Subcutaneous adipose tissue (tissue), 4 donors: ENCODE data around the gene CREB3L1. TPM values are rescaled to one million over a fixed set of nuclear protein-coding genes. Genes with fewer than 3 reads are reported as not detected.

Experiments used
- total RNA-seq, 4 donors: library from RNA; depleted of rRNA; stranded (reverse); fragments of >200 nt; gene quantifications; one replicate each; pipeline ENCODE4 v1.1.0, GENCODE V29; 2016
- TF ChIP-seq, protein P1 (sequence below): fragments of 450-650 bp; IDR thresholded peaks from one replicate; pipeline ENCODE4 v1.5.1; 2016; ENCODE audit warnings: low read depth, mild to moderate bottlenecking, control low read depth, antibody characterized with exemption, moderate library complexity

Gene CREB3L1
- total RNA-seq, 4 donors from 2014 or later: 0.44 to 4.9 (median 2.5) TPM

DNA sequence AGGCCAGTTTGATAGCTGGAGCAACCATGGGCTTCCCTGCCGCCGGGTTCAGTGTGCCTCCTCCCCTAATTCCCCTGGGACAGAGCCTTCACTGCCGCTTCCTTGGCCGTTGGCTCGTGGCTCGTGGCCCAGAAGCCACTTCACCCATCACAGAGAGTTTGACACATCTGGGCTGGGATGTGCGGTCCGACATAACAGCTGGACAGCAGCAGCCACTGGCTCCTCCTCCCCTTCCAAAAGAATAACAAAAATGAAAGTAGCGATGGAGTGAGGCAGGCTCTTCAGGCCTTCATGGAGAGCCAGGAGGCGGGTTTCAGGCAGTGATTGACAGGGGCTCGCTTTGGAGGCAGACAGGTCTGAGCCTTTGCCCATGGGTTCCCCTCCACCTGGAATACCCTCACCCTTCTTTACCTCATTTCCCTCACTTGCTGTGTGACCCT is 8.2 kb downstream of the CREB3L1 start:
- TF ChIP-seq, protein P1, sequence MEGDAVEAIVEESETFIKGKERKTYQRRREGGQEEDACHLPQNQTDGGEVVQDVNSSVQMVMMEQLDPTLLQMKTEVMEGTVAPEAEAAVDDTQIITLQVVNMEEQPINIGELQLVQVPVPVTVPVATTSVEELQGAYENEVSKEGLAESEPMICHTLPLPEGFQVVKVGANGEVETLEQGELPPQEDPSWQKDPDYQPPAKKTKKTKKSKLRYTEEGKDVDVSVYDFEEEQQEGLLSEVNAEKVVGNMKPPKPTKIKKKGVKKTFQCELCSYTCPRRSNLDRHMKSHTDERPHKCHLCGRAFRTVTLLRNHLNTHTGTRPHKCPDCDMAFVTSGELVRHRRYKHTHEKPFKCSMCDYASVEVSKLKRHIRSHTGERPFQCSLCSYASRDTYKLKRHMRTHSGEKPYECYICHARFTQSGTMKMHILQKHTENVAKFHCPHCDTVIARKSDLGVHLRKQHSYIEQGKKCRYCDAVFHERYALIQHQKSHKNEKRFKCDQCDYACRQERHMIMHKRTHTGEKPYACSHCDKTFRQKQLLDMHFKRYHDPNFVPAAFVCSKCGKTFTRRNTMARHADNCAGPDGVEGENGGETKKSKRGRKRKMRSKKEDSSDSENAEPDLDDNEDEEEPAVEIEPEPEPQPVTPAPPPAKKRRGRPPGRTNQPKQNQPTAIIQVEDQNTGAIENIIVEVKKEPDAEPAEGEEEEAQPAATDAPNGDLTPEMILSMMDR: no peak

DNA sequence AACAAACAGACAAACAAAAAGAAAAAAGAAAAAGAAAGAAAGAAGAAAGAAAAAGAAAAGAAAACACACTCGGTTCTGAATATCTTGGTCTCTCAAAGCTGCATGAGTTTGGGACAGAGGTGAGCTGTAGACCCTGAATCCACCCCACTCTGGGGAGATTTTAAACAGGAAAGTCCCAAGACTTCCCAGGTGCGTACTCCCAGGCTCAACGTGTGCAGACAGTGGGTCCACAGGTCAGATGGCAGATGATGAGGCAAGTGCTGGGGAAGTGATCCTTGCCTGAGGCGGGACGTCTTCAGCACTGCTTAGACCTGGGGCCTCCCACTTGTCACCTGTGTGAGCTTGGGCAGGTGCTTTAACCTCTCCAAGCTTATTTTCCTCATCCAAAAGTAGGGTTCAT is 9.3 kb downstream of the CREB3L1 start:
- TF ChIP-seq, protein P1: no peak

DNA sequence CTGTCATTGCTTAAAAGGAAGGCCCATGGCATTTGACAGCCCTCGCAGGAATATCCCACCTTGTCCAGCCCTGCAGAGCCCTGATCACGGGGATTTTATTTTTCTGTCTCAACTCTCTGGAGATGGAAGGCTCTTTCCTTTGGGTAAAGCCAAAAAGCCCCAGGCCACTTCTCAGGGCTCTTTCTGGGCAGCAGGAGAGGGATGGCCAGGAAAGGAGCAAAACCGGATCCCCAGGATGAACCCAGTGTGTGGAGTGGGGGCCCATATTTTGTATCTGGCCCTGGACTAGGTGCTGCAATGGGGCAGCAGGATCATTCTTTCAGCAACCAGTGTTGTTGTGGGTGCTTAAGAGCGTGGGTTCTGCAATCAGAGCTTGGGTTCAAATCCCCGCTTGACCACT is 11.0 kb downstream of the CREB3L1 start:
- TF ChIP-seq, protein P1: no peak

DNA sequence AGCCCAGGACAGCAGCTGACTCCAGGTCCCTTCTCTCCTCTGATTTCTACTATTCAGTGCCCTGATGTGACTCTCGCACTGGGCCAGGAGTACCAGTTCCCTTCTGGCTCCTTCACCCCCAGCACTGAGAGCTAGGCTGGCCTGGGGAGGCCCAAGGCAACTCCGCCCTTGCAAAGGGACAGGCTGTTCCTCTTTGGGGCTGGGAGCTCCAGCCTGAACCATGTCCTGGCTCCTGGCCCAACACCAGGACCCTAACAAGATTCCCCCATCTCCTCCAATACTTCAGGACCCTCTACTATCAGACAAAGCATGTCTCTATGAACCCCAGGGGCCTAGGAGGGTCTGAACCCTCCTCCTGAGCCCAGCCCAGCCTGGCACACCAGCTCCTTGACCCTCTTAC is 12.5 kb downstream of the CREB3L1 start:
- TF ChIP-seq, protein P1: no peak

DNA sequence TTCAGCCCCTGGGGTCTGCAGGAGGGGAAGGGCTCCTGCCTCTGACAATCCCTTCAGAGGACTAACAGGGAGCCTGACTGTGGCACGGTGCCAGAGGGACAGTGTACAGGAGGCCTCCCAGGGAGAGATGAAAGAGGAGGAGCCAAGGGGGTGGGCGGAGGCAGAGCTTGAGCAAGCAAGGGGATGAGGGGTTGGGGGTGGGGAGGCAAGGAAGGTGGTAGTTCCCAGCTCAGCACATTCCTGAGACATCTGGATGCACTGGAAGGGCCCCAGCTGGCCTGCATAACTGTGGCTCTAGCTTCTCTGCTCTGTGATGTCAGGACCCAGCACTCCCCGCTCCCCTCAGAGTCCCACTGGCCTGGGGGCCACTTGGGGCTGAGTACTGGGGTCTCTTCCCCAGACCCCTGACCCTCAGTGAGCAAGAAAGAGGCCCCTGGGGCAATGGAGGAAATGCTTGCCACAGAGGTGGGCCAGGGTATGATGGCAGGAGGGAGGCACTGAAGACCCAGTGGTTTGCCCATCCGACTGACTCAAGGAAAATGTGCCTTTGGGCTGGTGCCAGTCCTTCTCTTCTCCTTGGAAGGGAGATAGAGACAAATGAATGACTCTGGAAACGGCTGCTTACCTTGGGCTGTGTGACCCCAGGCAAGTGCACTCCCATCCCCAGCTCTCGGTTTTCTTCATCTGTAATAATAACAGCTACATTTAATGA is 13.3 kb downstream of the CREB3L1 start:
- TF ChIP-seq, protein P1: no peak

DNA sequence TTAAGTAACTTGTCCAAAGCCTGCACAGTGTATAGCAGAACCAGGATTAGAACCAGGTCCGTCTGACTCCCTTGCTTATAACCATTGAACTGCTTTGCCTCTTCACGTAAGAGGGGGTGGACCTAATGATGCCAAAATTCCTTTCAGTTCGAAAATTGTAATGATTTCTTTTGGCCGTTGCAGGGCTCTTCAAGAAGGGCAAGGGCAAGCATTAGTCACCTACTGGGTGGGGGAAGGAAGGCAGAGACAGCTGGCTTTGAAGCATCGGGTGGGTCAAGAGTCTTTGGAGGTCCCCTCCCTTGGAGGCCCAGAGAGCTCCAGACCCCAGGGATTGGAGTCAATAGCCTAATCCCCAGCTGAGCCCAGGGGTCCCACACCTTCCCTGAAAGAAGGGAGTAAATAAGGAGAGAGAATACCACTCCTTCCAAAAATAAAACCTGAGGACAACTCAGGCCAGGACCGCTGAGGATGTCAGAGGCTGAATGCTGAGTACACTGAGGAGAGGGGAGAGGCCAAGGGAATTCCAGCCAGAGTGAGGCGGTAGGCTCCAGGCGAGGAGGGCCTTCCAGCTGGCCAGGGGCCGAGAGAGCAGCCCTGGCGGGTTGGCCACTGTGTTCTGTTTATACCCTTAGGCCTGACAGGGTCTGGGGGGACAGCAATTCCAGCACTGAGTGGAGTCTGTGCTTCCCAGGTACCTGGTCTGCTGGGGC is 14.1 kb downstream of the CREB3L1 start:
- TF ChIP-seq, protein P1: no peak

DNA sequence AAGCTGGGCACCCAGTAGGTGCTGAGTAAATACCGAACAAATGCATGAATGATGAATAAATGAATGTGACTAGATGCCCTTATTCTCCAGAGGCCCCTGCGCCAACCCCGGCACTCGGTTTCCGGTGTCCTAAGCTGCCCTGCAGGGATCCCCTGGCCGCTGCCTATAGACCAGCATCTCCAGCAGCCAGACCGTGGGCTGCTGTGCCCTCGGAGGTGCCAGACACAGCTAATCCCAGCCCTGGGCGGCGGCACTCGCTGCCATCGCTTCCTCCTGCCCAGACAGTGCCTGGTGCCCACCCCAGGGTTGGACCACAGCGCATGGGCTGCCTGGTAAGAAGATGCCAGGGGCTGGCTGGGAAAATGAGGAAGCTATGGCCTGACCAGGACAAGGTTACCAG is 15.6 kb downstream of the CREB3L1 start:
- TF ChIP-seq, protein P1: no peak
